ENCODE results near the gene PLEKHA4.
"Not testable (repeated sequence)": the region's sequence is repeated elsewhere in the genome, so short reads cannot be mapped to it uniquely, and the experiment has no call there.

- not testable (repeated sequence) for TF ChIP-seq POLR2AphosphoS2 (IDR thresholded peaks at IDR 0.05; ENCODE audit: low read depth, low read length); SIN3A (IDR thresholded peaks at IDR 0.05; ENCODE audit: low read depth, low read length); CTCF (IDR thresholded peaks at IDR 0.05 in 2 of 3, conservative IDR thresholded peaks at IDR 0.05 in 1 of 3; ENCODE audit: control insufficient read depth in 2 of 3, extremely low read depth in 1 of 3, insufficient read depth in 1 of 3, low read depth in 3 of 3, low read length in 3 of 3); NFYB (IDR thresholded peaks at IDR 0.05; ENCODE audit: insufficient read depth, low read depth, low read length); SMC3 (IDR thresholded peaks at IDR 0.05; ENCODE audit: borderline replicate concordance, low read length); HDAC2 (IDR thresholded peaks at IDR 0.05); ATF3 (IDR thresholded peaks at IDR 0.05; ENCODE audit: borderline replicate concordance, extremely low read depth, low read depth, low read length)
Observed at GRCh38 chr19:48889496-48889895, 21.1 kb upstream of the PLEKHA4 start.
